IPS DF 4.7 (cell line): ENCODE results near the gene PPP6R2.

ENCODE experiments used
- DNase-seq: peaks from one replicate; pipeline ENCODE4 v3.0.0-alpha.2; 2013; ENCODE audit warnings: low spot score; ENCODE audit errors: extremely low read depth

Gene PPP6R2

GRCh38 chr22:50483977-50484853 lies 141.1 kb downstream of the PPP6R2 start:
- no peak for DNase-seq

GRCh38 chr22:50485221-50486131 lies 142.3 kb downstream of the PPP6R2 start:
- no peak for DNase-seq

GRCh38 chr22:50486561-50487289 lies 143.6 kb downstream of the PPP6R2 start, which contains the start of gene MIOX:
Gene MIOX, plus strand, starts transcription at chr22:50486859. Its CDS starts 39 bp downstream, at chr22:50486898.
- DNase-seq: no peak

- DNase-seq: no peak
These were observed 144.3 kb downstream of the PPP6R2 start for GRCh38 chr22:50487290-50488005.

GRCh38 chr22:50488006-50488677 lies 145.0 kb downstream of the PPP6R2 start:
- no peak for DNase-seq

- DNase-seq: no peak
These were observed 145.8 kb downstream of the PPP6R2 start for GRCh38 chr22:50488886-50489285.

- DNase-seq: no peak
These were observed 146.5 kb downstream of the PPP6R2 start for GRCh38 chr22:50489363-50490243.

- DNase-seq: no peak
These were observed 147.6 kb downstream of the PPP6R2 start for GRCh38 chr22:50490531-50491308.
